Neuronal stem cell (in vitro differentiated cells): Measurements from ENCODE around the gene ROCK2.

ENCODE experiments used
- DNase-seq: peaks from one replicate; pipeline ENCODE4 v3.0.0-alpha.2; 2013; ENCODE audit warnings: low spot score
- H2AFZ ChIP-seq: one replicate; pipeline ENCODE4 v1.6.1; 2013; ENCODE audit warnings: mild to moderate bottlenecking, low read length, inconsistent platforms
- H2AK5ac ChIP-seq: 2 replicates; pipeline ENCODE4 v1.6.1; 2013; ENCODE audit warnings: low read depth, mild to moderate bottlenecking, inconsistent platforms, low read length, moderate library complexity, mixed read lengths
- H2BK120ac ChIP-seq: 2 replicates; pipeline ENCODE4 v1.6.1; 2013; ENCODE audit warnings: low read depth, mild to moderate bottlenecking, inconsistent platforms, low read length, moderate library complexity, mixed read lengths
- H2BK12ac ChIP-seq: one replicate; pipeline ENCODE4 v1.6.1; 2013; ENCODE audit warnings: low read length, inconsistent platforms
- H2BK15ac ChIP-seq: 2 replicates; pipeline ENCODE4 v1.6.1; 2013; ENCODE audit warnings: mild to moderate bottlenecking, low read length, inconsistent platforms, mixed read lengths
- H2BK5ac ChIP-seq: one replicate; pipeline ENCODE4 v1.6.1; 2013; ENCODE audit warnings: inconsistent platforms, mild to moderate bottlenecking, low read length, moderate library complexity
- H3K14ac ChIP-seq: one replicate; pipeline ENCODE4 v1.6.1; 2013; ENCODE audit warnings: low read length, inconsistent platforms
- H3K18ac ChIP-seq: 2 replicates; pipeline ENCODE4 v1.6.1; 2013; ENCODE audit warnings: low read length, inconsistent platforms
- H3K23ac ChIP-seq: 2 replicates; pipeline ENCODE4 v1.6.1; 2013; ENCODE audit warnings: low read depth, mild to moderate bottlenecking, mixed read lengths, low read length, inconsistent platforms; ENCODE audit not compliant: poor library complexity
- H3K27ac ChIP-seq: replicated peaks from 3 replicates; pipeline ENCODE4 v1.5.1; 2013; ENCODE audit warnings: low read length, inconsistent platforms
- H3K27me3 ChIP-seq, 3 experiments: 2 replicates each; pipeline ENCODE4 v1.6.1; 2013; ENCODE audit warnings: low read length in 3 of 3, mild to moderate bottlenecking in 2 of 3, inconsistent platforms in 1 of 3, low read depth in 1 of 3, mixed read lengths in 1 of 3, moderate library complexity in 1 of 3; ENCODE audit not compliant: control insufficient read depth in 3 of 3, insufficient read depth in 3 of 3
- H3K36me3 ChIP-seq, 2 donors: replicated peaks in 1 of 2; 2 replicates each; pipeline ENCODE4 v1.6.1; 2013; ENCODE audit warnings: low read length in 2 of 2; ENCODE audit not compliant: control insufficient read depth in 2 of 2, insufficient read depth in 2 of 2
- H3K4ac ChIP-seq: 2 replicates; pipeline ENCODE4 v1.6.1; 2013; ENCODE audit warnings: inconsistent platforms, mild to moderate bottlenecking, low read length, moderate library complexity
- H3K4me1 ChIP-seq, 2 donors: 1 replicate in 1 of 2; 2 replicates in 1 of 2; pipeline ENCODE4 v1.6.1; 2013; ENCODE audit warnings: low read length in 2 of 2, low read depth in 1 of 2; ENCODE audit not compliant: control insufficient read depth in 2 of 2, insufficient read depth in 1 of 2
- H3K4me2 ChIP-seq: one replicate; pipeline ENCODE4 v1.6.1; 2013; ENCODE audit warnings: mild to moderate bottlenecking, low read length, inconsistent platforms; ENCODE audit not compliant: insufficient read depth, poor library complexity, severe bottlenecking
- H3K4me3 ChIP-seq, 2 donors: 2 replicates each; pipeline ENCODE4 v1.5.1; 2013; ENCODE audit warnings: low read length in 2 of 2, mild to moderate bottlenecking in 2 of 2, inconsistent platforms in 1 of 2, moderate library complexity in 1 of 2
- H3K79me1 ChIP-seq: one replicate; pipeline ENCODE4 v1.6.1; 2013; ENCODE audit warnings: low read depth, mild to moderate bottlenecking, inconsistent platforms, low read length, moderate library complexity
- H3K9ac ChIP-seq: one replicate; pipeline ENCODE4 v1.6.1; 2013; ENCODE audit warnings: mild to moderate bottlenecking, low read depth, low read length, inconsistent platforms; ENCODE audit not compliant: poor library complexity
- H3K9me3 ChIP-seq, 2 donors: replicated peaks in 1 of 2; 2 replicates each; pipeline versions ENCODE3 to v1.6.1; 2013; ENCODE audit warnings: low read length in 2 of 2, mild to moderate bottlenecking in 2 of 2, inconsistent platforms in 1 of 2, low read depth in 1 of 2, mixed read lengths in 1 of 2, moderate library complexity in 1 of 2; ENCODE audit not compliant: control insufficient read depth in 2 of 2, insufficient read depth in 1 of 2
- H4K8ac ChIP-seq: one replicate; pipeline ENCODE4 v1.6.1; 2013; ENCODE audit warnings: low read depth, mild to moderate bottlenecking, inconsistent platforms, low read length, moderate library complexity
- H4K91ac ChIP-seq: one replicate; pipeline ENCODE4 v1.6.1; 2013; ENCODE audit warnings: low read length, low read depth, mild to moderate bottlenecking, inconsistent platforms; ENCODE audit not compliant: poor library complexity
- WGBS, 2 donors: extraction: QIAGEN DNeasy Blood & Tissue Kit; methylation state at CpG; one replicate each; pipeline ENCODE4 v1.1.7; 2013; ENCODE audit warnings: missing lambda C conversion rate in 2 of 2, mixed read lengths in 1 of 2; ENCODE audit not compliant: insufficient read length in 2 of 2, insufficient replicate concordance in 1 of 2; ENCODE audit errors: extremely low coverage in 2 of 2; 5-methylcytosine and 5-hydroxymethylcytosine counted together

Gene ROCK2

DNA sequence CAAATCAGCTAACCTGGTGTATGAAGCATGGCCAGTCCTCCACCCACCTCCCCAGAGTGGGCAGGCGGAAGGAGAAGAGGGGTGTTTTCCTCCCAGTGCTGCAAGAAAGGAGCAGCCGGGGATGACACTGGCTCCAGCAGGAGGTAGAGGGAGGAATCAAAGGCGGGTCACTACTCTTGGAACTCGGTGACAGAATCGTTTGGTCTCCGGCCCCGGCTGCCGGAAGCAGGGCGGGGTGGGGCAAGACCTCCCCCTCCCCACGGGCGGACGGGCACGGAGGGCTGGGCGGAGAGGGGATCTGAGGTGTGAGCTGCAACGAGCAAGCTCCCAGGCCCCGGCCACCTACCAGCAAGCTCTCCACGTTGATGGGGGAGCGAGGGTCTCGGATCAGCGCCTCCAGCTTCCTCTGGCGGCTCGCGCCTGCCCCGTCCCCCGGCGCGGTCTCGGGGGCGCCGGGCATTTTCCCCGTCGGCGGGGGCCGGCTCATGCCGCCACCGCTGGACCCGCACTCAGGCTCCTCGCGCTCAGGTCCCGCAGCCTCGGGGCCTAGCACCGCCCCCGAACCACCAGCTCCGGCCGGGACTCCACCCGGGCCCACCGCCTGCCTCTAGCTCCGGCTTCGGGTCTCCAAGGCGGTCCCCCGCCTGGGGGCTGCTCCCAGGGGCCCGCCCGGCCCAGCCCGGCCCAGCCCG lies 640 bp downstream of the ROCK2 start:
- no CpG with 5 or more reads among the region's 55 CpGs for WGBS, 2 donors
- H3K9ac ChIP-seq, result peak overlapping the region; percentile 96

DNA sequence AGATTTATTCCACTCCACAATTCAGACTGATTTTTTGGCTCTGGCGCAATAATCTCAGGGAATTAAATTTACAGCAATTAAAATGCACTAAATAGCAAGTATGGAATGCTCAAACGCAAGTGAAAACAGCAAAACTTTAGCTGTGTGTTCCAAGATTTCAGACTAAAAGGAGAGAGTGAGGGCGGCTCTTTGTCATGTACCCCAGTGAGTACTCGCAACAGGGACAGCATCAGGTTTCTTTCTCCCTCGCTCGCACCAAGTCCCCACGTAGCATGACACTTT lies 1.1 kb downstream of the ROCK2 start:
- Histone ChIP-seq H3K79me1 (no peaks in the 10 kb centered on the region), H3K4ac (no peak overlapping the region), H3K23ac (no peak overlapping the region), H3K4me3 (peak overlapping the region; percentile 77 to 95), H3K4me2 (peak overlapping the region; percentile 77), H3K9me3 (peaks cover 0 to 9% of the 10 kb centered on the region in 2 donors), H3K27ac (peak overlapping the region; percentile 85), H3K27me3 (no peaks in the 10 kb centered on the region), H4K8ac (no peak overlapping the region), H2BK12ac (no peak overlapping the region), H3K4me1 (peaks cover 1 to 14% of the 10 kb centered on the region in 2 donors), H2AK5ac (no peak overlapping the region), H3K18ac (no peak overlapping the region), H4K91ac (no peak overlapping the region), H3K14ac (no peak overlapping the region), H2BK15ac (no peak overlapping the region), H2BK120ac (no peak overlapping the region), H3K9ac (peak overlapping the region; percentile 96), H2BK5ac (peak overlapping the region; percentile 62), H3K36me3 (no peaks in the 10 kb centered on the region), H2AFZ (no peak overlapping the region)
- no peak for DNase-seq
- WGBS, 2 donors, result no CpG with 5 or more reads among the region's 7 CpGs

More for the DNA sequence above, 640 bp downstream of the ROCK2 start:
- no peaks in the 10 kb centered on the region for H3K36me3 ChIP-seq
- H4K91ac ChIP-seq, result no peak overlapping the region
- H2BK120ac ChIP-seq, result peak overlapping the region; percentile 37
- H3K23ac ChIP-seq, result peak overlapping the region; percentile 78
- no peak overlapping the region for H3K4ac ChIP-seq
- peak overlapping the region; percentile 94 for H2BK15ac ChIP-seq
- H3K79me1 ChIP-seq, result no peaks in the 10 kb centered on the region
- H3K27me3 ChIP-seq, result no peaks in the 10 kb centered on the region
- peak overlapping the region; percentile 77 for H2AFZ ChIP-seq
- peak overlapping the region; percentile 77 to 95 for H3K4me3 ChIP-seq
- H3K18ac ChIP-seq, result peak overlapping the region; percentile 97
- H2BK5ac ChIP-seq, result peak overlapping the region; percentile 62
- DNase-seq, result peak; percentile 51
- H2AK5ac ChIP-seq, result peak overlapping the region; percentile 13
- peak overlapping the region; percentile 77 for H3K4me2 ChIP-seq
- peaks cover 1 to 17% of the 10 kb centered on the region in 2 donors for H3K4me1 ChIP-seq
- H4K8ac ChIP-seq, result no peak overlapping the region
- H3K9me3 ChIP-seq, result peaks cover 0 to 5% of the 10 kb centered on the region in 2 donors
- H3K27ac ChIP-seq, result peak overlapping the region; percentile 85
- H2BK12ac ChIP-seq, result no peak overlapping the region
- H3K14ac ChIP-seq, result peak overlapping the region; percentile 31

DNA sequence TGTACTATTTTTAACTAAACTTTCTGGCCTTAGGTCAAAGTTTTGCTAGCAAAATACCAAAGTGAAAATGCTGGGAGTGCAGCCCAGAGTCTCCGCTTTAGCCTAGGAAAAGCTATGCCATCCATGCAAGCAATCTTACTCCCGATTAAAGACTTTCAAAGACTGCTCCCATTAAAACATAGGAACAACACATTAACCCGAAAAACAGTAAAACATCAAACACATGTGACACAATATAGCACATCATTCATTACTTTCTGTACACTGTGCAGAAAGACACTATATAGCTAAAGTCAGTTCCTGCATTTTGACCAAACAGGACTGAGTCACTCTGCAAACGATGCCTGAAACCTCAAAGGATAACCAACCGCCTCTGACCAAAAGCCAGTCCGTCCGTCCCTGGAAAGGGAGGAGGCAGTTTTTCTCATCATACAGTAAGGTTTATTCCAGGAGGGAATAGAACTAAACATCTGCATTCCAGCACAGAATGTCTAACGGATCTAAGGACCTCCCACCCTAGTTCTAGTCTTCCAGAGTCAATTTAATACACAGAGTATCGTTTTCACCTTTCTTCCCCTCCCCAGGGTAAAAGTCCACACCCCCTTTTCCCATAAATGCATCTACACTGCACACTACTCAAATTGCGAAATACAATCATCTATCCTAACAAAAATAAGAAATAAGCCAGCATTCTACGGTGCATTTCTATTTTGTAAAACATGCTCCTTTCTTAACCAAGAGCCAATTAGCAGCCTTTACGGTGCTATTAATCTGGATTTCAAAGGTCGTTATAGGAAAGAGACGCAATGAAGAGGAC lies 1.7 kb downstream of the ROCK2 start:
- Histone ChIP-seq H2BK5ac (no peak overlapping the region), H2AFZ (no peak overlapping the region), H4K91ac (no peak overlapping the region), H2BK15ac (no peak overlapping the region), H4K8ac (no peak overlapping the region), H2AK5ac (no peak overlapping the region), H3K36me3 (no peaks in the 10 kb centered on the region), H3K14ac (no peak overlapping the region), H3K18ac (no peak overlapping the region), H3K27me3 (no peaks in the 10 kb centered on the region), H3K4ac (no peak overlapping the region), H3K9me3 (peaks cover 0 to 15% of the 10 kb centered on the region in 2 donors), H3K4me3 (peak overlapping the region; percentile 77 to 95), H3K79me1 (no peaks in the 10 kb centered on the region), H3K9ac (no peak overlapping the region), H3K4me1 (peaks cover 0 to 10% of the 10 kb centered on the region in 2 donors), H3K4me2 (peak overlapping the region; percentile 77), H3K23ac (no peak overlapping the region), H3K27ac (no peak overlapping the region), H2BK120ac (no peak overlapping the region), H2BK12ac (no peak overlapping the region)
- WGBS, 2 donors, result no CpG with 5 or more reads among the region's 14 CpGs
- no peak for DNase-seq

DNA sequence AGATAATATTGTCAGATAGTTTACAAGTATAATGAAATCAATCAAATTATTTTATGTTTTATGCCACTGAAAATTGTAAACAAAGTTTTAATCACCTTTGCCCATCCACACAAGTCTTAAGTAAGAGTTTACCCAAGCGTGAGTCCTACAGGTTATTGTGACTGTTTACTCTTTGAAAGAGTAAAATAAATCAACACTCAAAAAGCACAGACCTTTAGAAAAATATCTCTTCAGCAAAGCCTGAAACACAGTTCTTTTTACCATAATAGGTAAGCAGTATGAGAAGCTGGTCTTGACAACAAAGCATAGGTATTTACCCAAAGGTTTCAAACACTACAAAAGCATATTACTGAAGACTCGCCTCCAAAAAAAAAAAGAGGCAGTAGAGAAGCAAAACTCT lies 3.7 kb downstream of the ROCK2 start:
- H4K91ac ChIP-seq, result no peak overlapping the region
- no peak overlapping the region for H2BK15ac ChIP-seq
- no peak overlapping the region for H2AFZ ChIP-seq
- H3K9me3 ChIP-seq, result peaks cover 0 to 22% of the 10 kb centered on the region in 2 donors
- no peak for DNase-seq
- H2BK5ac ChIP-seq, result no peak overlapping the region
- H3K23ac ChIP-seq, result no peak overlapping the region
- H3K36me3 ChIP-seq, result no peaks in the 10 kb centered on the region
- no peak overlapping the region for H3K4me2 ChIP-seq
- no peak overlapping the region for H4K8ac ChIP-seq
- WGBS, 2 donors, result no CpG with 5 or more reads among the region's 2 CpGs
- H3K18ac ChIP-seq, result no peak overlapping the region
- H3K9ac ChIP-seq, result no peak overlapping the region
- no peaks in the 10 kb centered on the region for H3K27me3 ChIP-seq
- H3K14ac ChIP-seq, result no peak overlapping the region
- no peak overlapping the region for H3K4ac ChIP-seq
- H3K4me3 ChIP-seq, result no peak overlapping the region
- peaks cover 3% of the 10 kb centered on the region for H3K79me1 ChIP-seq
- H3K27ac ChIP-seq, result no peak overlapping the region
- H2BK120ac ChIP-seq, result no peak overlapping the region
- no peak overlapping the region for H2AK5ac ChIP-seq
- H2BK12ac ChIP-seq, result no peak overlapping the region
- H3K4me1 ChIP-seq, result peaks cover 0 to 10% of the 10 kb centered on the region in 2 donors
